Amniotic epithelial cell (primary cell): ENCODE measurements around the gene NT5DC3.

ENCODE experiments used
- DNase-seq: peaks from one replicate; pipeline ENCODE4 v3.0.0-alpha.2; 2010; ENCODE audit warnings: low read depth

NT5DC3 gene

DNA sequence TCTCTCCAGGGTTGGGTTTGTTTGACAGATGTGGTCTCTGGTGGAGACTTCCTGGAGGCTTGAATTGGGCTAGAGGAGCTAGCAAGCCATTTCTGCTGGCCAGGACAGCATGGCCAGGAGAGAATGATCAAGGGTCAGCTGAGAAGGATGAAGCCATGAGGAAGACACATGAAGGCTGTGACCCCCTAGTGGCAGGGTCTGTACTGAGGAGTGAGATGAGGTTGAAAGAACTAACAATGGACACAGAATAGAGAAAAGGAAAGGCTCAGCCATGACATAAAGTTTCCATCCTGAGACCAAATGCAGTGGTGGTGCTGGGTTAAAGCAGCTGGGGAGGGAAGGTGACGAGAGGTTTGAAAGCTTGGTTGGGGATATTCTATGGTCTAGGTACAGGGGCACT lies 89.9 kb downstream of the NT5DC3 start:
- no peak for DNase-seq

DNA sequence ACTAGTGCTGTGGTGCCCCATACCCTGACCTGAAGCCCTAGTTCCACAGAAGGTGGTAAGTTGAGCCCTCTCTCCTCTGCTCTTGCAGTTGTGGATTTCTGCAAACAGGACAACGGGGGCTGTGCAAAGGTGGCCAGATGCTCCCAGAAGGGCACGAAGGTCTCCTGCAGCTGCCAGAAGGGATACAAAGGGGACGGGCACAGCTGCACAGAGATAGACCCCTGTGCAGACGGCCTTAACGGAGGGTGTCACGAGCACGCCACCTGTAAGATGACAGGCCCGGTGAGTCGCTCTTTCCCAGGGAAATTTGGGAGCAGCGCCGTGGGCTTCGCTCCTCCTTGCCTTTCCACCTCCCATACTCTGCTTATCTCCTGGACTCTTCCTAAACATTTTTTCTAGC lies 92.2 kb downstream of the NT5DC3 start:
- no peak for DNase-seq

DNA sequence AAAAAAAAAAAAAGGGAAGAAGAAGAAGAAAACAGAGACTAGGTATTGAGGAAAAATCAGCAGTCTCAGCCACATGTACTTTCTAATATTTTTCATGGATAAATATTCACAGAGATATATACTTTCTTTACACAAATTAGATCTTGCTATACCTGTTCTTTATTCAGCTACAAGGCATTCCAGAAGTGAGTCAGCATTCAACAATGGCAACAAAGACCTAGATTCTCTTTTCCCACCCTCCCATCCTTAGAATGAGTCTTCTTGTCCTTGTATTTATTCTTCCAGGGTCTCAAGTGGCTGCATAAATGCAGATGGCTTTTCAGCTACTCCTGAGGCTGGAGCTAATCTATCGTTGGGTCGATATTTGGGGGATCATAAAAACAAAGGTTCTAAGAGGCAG lies 93.0 kb downstream of the NT5DC3 start:
- no peak for DNase-seq

DNA sequence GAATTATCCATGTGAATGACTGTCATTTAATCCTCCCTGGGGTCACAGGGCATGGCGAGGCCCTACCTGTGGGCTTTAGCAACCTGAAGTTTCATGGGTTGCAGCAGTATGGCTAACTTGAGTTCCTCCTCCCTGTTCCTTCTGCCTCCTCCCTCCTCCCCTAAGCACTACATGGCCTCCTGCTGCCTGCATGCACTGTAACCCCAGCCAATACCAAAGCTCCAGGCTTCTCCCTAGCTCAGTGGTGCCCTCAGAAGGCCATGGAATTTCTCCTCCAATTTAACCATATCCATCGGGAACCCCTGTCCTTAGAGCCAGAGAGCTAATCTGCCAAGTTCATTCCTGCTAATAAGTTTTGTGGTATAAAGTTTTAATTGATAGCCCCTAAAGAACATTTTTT lies 95.1 kb downstream of the NT5DC3 start:
- DNase-seq: no peak

DNA sequence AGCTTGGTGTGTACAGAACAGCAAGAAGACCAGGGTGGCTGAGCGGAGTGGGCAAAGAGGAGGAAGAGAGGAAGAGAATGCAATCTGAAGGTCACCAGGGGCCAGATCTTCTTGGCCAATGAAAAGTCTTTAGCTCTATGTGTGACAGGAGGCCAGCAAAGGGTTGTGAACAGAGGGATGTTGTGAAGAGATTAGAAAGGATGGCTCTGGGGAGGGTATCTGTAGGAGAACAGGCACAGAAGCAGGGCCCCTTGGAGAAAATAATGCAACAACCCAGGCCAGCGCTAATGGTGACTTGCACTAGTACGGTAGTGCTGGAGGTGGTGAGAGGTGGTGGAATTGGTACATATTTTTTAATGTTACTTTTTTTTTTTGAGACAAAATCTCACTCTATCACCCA lies 97.2 kb downstream of the NT5DC3 start:
- DNase-seq: no peak

DNA sequence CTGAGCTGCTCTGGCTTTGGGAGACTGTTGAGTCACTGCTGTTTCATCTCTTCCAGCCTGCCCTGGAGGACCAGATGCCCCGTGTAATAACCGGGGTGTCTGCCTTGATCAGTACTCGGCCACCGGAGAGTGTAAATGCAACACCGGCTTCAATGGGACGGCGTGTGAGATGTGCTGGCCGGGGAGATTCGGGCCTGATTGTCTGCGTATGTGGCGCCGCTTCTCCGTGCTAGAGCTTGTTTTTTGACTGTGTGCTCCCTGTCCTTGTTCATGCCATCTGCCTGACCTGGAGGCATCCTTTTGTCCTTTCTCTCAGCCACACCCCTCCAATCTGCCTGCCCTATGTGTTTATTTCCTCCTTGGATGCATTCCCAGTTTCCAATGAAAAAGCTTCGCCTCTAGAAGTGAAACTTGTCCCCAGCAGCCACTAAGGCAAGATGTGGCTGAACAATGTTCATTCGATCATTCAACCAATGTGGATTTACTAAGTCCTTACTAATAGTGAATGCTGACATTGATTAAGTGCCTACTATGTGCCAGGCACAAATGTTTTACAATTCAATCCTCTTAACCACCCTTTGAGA lies 98.6 kb downstream of the NT5DC3 start:
- no peak for DNase-seq

DNA sequence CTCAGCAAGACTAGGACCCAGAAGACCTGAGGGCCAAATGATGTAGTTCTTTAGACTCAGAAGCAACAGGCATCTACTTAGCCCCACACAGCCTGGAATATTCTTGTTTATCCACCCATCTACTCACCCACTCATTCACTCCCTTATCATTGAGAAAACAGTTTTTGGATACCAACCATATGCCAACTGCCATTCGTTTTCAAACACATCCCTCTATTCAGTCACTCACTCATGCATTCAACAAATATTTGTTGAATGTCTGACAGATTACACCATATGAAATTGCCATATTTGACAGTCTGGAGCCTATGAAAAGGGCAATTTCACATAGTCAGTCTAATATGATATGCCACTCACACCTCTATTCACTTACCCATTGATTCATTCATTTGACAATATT lies 103.2 kb downstream of the NT5DC3 start:
- no peak for DNase-seq

DNA sequence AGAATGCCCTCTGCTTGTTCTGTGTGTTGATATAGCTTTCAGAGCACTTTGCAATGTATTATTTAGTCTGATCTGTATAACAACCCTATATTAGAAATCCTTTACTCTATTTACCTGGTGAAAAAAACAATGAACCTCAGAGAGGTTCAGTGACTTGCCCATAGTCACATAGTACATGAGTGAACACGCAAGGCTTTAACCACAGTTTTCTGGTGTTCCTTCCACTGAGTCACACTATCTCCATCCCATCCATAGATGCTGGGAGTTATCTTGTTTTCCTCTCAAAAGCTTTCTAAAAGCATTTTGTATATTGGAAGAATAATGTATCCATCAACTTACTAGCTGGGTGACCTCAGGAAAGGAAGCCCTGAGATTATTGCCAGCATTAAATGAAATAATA lies 104.5 kb downstream of the NT5DC3 start:
- DNase-seq: no peak

DNA sequence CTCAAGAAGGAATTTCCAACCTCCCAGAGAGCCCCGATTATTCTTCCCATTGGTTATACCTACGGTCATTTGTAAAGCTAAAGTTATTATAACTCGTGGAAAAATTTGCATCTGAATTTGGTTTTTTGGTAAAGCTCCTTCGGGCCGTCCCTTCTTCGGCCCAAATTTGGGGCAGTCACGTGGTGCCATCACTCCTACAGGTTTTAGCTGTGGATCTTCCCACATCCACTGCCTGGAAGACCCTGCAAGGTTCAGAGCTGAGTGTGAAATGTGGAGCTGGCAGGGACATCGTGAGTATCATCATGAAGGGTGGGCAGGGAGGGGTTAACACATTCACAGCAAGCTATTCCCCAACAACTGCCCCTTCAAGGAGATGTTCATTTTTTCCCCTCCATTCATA lies 105.7 kb downstream of the NT5DC3 start:
- DNase-seq: no peak

DNA sequence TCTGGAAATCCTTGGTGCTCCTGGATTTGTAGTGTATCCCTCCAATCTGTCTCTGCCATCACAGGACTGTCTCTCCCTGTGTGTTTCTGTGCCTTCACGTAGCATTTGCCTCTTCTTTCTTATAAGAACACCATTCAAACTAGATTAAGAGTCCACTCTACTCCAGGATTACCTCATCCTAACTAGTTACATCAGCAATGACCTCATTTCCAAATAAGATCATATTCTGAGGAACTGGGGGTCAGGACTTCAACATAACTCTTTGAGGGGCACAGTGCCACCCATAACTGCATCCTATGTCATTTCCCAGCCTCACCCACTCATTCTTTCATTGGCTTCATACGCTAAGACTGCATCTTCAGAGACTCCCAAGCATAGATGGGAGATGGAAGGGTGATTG lies 106.2 kb downstream of the NT5DC3 start:
- no peak for DNase-seq

DNA sequence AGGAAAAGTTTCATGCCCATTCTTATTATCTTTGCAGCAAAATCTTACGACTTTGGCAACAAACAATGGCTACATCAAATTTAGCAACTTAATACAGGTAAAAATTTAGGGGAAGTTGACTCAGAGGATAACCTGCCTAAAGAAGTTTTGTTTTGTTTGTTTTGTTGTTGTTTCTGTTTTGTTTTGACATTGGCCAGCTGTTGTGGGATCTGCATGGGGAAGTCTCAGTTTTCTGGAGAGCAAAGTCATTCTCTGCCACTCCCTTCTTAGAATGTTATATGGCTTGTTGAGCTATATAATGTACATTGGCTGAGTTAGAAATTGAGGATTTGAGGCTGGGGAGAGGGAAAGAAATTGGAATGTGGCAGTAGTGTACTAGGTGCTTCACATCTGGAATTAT lies 109.5 kb downstream of the NT5DC3 start:
- DNase-seq: no peak

DNA sequence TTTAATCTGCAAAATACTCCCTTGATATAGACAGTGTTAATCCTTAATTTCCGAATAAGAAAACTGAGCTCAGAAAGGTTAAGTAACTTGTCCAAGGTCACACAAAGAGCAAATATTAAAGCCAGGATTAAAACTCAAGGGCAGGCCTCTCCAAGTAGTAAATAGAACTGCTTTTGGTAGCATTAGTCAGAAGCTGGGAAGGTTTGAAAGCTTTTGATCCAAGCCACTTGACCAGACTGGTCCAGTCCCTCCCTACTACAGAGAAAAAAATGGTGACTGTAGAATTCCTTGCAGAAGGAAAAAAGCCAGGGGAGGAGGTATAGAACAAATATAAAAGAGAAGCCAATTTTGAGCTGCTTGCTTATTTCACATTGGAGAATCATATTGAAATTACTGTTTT lies 111.5 kb downstream of the NT5DC3 start:
- peak; percentile 50 for DNase-seq

DNA sequence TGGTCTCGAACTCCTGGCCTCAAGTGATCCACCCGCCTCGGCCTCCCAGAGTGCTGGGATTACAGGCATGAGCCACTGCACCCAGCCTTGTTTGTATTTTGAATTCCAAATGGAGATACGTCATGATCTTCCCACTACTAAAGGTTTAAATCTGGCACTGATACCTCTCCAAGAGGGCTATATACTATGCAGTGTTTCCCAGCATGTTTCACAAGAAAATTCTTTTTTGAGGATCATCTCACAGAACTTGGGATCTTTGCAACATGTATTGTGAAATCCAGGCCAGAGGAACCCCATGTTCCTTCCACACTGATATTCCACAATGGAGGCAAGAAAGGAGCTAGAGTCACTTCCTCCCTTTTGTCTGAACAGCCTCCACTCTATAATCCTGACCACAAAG lies 112.7 kb downstream of the NT5DC3 start:
- peak; percentile 96 for DNase-seq

DNA sequence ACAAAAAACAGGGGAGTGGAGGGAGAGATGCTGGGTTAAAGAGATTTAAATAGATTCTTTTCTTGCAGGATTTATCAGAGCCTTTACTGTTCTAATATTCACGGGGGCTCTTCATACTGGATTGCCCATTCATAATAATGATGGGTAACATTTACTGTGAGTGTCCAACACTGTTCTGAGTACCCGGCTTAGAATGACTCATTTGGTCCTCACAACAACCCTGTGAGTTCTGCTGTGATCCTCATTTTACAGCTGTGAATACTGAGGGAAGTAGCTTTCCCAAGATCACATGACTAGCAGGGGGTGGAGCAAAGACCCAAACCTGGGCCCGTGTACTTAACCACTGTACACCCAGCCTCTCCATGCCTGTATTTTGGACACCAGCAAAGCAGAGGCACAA lies 113.4 kb downstream of the NT5DC3 start:
- no peak for DNase-seq

DNA sequence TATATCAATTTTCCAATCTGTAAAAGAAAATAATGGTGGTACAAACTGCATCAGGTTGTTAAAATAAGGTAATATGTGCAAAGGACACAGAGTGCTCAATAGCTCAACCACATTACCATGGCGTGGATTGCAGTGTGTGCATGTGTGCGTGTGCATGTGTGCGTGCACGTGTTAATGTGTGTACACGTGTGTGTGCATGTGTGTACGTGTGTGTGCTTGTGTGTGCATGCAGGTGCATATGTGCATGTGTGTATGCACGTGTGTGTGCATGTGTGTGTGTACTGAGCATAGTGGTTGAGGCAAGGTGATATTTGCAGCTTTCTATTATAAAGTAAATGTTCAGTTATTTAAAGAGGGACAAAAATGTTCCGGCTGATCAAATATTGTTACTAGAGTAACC lies 115.6 kb downstream of the NT5DC3 start:
- DNase-seq: no peak
